Uterus (tissue), 2 donors: ENCODE data around the gene MLEC.

Experiments
- POLR2A ChIP-seq, 2 donors: fragments of 450-650 bp; IDR thresholded peaks; one replicate each; pipeline ENCODE4 v1.6.1; 2016; ENCODE audit warnings: antibody characterized with exemption in 2 of 2, mild to moderate bottlenecking in 1 of 2, moderate library complexity in 1 of 2
- TF ChIP-seq, protein P1 (sequence below), 4 experiments: fragments of 200-600 bp in 2 of 4; fragments of 450-650 bp in 2 of 4; sonication (generic) in 2 of 4; IDR thresholded peaks; one replicate each; pipeline ENCODE4 v1.5.1; 2016 to 2019; ENCODE audit warnings: antibody characterized with exemption in 4 of 4, mild to moderate bottlenecking in 2 of 4, moderate library complexity in 1 of 4

DNA sequence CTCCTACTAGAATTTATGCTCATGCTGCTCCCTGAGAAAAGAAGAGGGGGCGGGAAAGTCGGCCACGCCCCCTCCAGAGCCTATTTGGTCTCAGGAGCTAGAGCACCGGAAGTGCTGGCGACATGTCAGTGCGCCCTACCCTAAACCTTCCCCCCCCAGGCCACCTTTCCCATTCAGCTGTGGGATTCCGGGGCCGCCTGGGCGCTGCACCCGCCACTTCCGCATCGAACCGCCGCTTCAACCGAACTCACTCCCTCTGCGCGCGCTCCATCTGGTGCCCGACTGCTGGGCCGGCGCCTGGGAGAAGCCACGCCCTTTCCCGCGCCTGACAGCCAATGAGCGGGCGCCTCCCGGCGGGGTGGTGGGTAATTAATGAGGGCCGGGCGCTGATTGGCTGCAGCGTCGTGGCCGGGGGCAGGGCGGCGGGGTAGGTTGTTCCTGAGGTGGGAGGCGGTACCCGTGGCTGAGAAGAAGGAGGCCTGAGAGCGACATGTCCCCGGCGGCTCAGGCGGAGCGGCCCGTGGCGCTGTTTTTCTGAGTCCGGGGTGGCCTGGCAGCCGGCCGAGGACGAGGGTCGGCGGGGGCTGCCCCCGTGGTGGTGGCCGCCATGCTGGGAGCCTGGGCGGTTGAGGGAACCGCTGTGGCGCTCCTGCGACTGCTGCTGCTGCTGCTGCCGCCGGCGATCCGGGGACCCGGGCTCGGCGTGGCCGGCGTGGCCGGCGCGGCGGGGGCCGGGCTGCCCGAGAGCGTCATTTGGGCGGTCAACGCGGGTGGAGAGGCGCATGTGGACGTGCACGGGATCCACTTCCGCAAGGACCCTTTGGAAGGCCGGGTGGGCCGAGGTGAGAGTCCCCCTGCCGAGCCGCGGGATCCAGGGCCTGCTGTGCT lies at the start of gene MLEC:
- peak; percentile 81 to 82 for TF ChIP-seq POLR2A (IDR thresholded peaks at IDR 0.05)
- TF ChIP-seq, protein P1, sequence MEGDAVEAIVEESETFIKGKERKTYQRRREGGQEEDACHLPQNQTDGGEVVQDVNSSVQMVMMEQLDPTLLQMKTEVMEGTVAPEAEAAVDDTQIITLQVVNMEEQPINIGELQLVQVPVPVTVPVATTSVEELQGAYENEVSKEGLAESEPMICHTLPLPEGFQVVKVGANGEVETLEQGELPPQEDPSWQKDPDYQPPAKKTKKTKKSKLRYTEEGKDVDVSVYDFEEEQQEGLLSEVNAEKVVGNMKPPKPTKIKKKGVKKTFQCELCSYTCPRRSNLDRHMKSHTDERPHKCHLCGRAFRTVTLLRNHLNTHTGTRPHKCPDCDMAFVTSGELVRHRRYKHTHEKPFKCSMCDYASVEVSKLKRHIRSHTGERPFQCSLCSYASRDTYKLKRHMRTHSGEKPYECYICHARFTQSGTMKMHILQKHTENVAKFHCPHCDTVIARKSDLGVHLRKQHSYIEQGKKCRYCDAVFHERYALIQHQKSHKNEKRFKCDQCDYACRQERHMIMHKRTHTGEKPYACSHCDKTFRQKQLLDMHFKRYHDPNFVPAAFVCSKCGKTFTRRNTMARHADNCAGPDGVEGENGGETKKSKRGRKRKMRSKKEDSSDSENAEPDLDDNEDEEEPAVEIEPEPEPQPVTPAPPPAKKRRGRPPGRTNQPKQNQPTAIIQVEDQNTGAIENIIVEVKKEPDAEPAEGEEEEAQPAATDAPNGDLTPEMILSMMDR (IDR thresholded peaks at IDR 0.05), result peak; percentile 20 to 50 (median 22)
